Stimulated activated CD8-positive, alpha-beta memory T cell treated with anti-CD3 and anti-CD28 coated beads, Interleukin-4, amount 100 ng/mL, for 1 hour (primary cell): ENCODE data around the gene NKD2.

Experiments
- DNase-seq, 2 donors: peaks; one replicate each; pipeline ENCODE4 v3.0.0-alpha.2; 2020; ENCODE audit warnings: low read depth in 2 of 2, low spot score in 1 of 2

NKD2 gene

GRCh38 chr5:978693-979092 is 29.9 kb upstream of the NKD2 start:
- no peak for DNase-seq

DNA sequence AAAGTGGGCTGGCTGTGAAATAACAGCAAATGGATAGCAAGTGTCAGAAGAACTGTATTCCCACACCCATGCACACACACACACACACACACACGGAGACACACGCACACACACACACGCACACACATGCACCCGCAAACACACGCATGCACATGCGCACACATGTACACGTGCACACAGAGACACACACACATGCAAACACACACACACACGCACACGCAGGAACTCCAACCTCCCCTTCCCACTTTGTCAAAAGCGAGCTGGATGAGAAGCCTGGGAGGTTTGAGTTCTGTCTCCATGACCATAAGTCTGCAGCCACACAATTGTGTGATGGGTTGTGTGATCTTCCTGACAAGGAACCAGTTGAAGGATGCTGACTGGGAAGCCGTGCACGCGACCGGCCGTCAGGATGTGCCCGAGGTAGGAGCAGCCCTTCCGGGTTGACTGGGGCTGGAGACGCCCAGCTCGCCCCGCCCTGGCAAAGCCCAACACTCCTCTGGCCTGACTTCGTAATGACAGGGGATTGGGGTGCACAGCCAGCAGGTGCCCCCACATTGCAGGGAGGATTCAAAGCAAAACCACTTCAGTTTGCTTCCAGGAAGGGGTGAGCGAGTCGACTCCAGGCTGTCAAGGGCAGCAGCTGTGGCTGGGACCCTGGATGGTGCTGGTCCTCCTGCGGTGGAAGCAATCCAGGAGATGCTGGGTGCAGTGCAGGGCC is 29.3 kb upstream of the NKD2 start:
- no peak for DNase-seq

GRCh38 chr5:980001-980588 is 28.5 kb upstream of the NKD2 start:
- no peak for DNase-seq

DNA sequence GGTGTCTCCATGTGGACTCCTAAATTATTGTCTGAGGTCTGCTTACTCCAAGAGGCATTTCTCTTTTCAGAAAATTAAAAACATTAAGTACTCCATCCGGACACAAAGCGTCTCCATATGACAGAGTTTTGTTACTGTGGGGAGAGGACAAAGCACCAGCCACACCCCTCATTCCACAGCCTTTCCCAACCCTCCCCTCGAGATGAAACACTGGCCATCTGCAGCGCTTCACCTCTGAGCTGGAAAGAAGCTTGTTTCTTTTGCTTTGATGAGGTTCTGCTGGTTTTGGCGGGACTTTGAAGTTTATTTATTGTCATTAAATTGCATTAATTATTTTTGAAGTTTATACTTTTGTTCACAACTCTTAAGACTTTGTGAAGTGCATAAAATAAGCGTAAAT is 27.6 kb upstream of the NKD2 start:
- DNase-seq = no peak

GRCh38 chr5:981456-981855 is 27.1 kb upstream of the NKD2 start:
- DNase-seq = no peak

DNA sequence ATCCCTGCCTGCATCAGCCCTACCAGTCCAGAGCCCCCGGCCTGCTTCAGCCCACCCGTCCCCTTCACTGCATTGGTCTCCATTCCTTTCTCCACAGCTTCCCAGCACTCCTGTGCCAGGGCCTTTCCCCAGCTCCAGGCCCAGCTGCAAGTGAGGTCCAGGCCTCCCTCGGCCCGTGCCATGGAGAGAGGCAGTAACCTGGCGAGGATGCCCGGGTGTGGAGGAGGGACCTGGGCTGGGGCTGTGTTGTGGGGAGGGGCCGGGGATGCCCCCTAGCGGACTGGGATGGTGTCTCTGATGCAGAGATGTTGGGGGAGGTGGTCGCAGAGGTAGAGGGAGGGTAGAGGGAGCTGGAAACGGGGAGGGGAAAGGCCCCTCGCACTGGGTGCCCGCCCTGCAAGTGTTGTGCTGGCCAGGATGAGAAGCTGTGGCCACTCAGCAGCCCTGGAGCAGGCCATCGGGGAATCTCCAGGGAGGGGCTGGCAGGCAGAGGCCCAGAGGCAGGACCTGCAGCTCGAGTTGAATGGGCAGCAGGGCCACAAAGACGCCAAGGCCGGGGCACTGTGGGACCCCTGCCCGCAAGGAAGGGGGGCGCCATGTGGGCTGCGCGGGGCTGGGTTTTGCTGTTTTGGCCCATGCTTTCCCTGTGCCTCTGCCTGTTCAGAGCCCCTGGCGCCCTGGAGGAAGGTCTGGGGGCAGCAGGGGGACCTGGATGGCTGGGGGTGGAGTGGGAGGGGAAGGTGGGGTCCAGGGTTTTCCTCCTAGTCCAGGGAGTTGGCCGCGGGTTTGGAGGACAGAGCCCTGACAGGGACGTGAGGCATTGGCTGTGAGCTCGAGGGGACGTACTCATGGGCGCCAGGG is 26.0 kb upstream of the NKD2 start:
- no peak for DNase-seq

DNA sequence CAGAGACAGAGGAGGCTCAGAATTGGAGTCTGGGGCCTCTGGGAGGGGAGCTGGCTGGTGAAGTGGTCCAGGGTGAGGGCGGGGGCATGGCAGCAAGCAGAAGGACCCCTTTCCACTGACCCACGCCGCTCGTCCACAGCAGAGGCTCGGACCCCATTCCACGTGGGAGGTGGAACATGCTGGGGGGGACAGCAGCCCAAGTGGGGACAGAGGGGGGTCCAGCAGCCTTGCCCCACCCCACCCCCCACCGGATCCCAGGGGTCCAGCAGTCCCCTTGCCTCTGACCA is 25.4 kb upstream of the NKD2 start:
- no peak for DNase-seq

GRCh38 chr5:983568-983967 is 25.0 kb upstream of the NKD2 start:
- no peak for DNase-seq

- no peak for DNase-seq
Measured at GRCh38 chr5:984774-985173, 23.8 kb upstream of the NKD2 start.

DNA sequence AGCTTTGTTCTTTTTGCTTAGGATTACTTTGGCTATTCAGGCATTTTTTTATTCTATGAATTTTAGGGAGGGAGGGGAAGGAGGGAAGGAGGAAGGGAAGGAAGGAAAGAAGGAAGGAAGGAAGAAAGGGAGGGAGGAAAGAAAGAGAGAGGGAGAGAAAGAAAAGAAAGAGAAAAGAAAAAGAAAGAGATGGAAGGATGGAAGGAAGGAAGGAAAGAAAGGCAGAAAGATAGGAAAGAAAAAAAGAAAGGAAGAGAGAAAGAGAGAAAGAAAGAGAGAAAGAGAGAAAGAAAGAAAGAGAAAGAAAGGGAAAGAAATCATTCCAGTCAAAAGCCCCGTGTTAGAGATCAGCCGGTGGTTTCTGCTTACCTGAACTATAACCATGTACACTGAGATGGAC is 20.8 kb upstream of the NKD2 start:
- no peak for DNase-seq

DNA sequence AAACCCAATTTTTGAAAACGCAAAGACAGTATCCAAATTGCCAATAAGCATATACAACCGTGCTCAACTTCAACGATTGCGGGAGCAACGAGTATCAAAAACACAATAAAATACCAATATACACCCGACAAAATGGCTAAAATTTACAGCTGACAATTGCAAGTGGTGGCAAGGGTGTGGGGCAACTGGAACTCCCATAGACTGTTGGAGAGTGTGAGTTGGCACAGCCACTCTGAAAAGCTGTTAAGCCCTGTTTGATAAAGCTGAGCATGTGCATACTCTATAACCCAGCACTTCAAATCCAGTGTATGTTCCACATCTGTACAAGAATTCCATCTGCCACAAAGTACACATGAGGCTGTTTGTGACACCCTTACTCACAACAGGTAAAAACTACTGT is 20.3 kb upstream of the NKD2 start:
- DNase-seq = no peak

GRCh38 chr5:989961-990530 is 18.6 kb upstream of the NKD2 start:
- DNase-seq = no peak

DNA sequence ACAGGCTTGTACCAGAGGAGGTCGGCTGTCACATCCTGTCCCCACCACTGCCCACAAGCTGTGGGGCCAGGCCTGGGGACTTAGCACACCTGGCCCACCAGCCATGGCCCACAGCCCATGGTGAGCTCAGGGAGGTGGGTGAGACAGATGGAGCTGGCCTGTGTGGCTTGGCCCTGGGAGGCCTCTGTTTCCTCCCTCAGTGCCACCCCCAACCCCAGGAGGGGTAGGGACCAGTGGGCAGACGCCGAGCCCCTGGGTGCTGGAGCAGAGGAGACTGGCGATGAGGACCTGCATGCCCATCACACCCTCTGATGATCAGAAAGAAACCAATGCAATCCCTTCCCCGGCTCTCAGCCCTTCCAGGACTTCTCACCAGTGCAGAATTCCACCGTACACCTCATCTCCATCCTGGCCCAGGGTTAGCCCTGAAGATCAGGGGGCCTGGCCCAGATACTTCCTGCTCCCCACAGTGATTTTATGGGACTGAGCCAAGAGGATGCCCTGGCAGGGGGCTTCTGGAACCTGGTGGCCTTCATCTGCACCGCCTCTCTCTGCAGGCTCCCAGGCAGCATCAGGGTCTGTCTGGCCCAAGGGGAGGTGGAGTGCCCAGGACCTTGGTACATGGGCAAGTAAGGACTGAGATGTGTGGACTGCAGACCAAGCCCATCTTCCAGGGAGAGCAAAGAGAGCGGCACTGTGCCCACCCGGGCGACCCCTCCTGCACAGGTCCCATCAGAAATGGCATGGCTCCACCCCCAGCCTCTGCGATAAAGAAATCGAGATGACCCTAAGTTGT is 16.9 kb upstream of the NKD2 start:
- DNase-seq = no peak

- DNase-seq = no peak
Measured at GRCh38 chr5:994272-994607, 14.4 kb upstream of the NKD2 start.

DNA sequence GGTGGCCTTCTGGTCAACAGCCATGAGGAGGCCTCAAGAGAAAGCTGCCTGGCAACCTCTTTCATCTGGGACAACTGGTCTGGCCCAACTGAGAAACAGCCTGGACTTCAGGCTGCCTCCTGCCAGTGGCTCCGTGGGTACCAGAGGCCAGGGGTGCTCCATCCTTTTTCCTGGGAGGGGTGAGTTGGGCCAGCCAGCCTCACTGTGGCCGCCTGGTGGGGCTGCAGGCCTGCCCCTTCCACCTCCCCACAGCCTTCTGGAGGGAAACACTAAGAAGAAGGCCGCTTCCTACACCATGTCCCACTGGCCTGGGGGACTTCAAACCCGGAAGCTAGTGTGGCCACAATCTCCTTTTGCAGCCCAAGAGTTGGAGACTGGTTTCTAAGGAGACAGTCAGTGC is 13.8 kb upstream of the NKD2 start:
- no peak for DNase-seq

- no peak for DNase-seq
Measured at GRCh38 chr5:995318-995717, 13.3 kb upstream of the NKD2 start.

DNA sequence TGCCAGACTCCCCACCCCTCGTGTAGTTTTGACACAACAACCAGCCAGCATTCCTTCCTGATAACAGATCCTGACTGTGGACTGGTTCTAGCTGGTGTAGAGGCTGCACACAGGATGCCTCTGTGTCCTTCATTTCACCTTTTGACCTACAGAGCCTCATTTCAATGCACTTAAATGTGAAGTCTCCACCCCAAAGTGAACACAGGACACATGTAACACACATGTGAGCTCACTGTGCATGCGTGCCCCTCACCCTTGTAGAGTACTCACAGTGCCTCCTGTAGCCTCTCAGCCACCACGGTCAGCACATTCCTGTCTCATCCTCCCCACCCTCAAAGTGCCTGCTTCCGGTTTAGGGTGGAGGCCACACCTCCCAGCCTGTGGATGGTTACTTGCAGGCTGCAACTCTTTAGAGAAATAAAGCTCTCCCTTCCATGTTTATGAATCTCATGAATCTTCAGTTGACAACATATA is 11.6 kb upstream of the NKD2 start:
- DNase-seq = no peak

DNA sequence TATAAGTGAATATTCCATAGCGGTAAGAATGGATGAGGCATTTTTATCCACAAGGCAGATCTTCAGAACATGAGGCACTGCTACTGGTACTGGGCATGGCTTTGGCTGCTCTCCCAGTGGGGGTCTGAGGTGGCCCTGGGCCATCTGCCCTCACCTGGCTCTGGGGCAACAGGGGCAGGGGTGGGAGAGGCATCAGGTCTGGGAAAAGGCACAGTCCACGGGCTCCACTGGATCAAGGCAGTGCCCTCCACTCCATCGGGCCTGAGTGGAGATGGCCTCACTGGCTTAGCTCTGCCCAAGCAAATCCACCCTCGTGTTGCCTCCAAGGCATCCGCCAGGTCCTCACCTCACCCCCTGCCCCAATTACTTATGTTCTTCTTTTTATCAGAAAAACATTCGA is 10.9 kb upstream of the NKD2 start:
- DNase-seq = no peak

DNA sequence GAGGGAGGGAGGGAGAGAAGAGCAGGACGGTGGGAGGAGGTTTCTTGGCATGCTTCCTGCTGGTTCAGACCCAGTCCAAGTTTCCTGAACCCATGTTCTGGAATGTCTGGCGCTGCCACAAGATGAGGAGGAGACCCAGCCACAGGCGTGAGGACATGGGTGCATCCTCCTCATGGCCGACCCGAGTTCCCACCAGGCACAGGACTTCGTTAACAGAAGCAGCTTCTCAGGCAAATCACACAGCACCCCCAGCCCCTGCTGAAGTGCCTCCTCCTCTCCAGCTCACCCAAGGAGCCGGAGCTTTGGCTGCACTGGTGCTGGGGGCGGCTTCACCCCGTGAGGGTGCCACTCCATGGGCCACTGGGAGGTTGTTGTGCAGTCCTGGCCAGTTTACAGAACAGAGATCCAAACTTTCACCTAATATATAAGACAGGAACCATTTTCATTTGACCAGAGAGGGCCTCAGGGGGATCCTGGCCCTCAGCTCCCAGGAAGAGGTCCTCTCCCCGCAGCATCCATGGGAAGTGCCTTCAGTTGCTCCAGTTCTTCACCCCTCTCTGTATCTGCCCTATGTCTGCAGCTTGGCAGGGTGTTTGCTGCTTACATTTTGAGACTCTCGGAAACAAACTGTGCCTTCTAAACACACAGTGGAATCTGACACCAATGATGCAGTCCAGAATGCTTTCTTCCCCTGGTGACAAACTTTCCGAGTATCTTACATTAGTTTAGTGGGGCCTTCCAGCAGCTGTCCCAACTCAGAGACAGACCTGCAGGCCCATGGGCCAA is 10.2 kb upstream of the NKD2 start:
- DNase-seq = no peak

GRCh38 chr5:999032-999501 is 9.5 kb upstream of the NKD2 start:
- DNase-seq = no peak

DNA sequence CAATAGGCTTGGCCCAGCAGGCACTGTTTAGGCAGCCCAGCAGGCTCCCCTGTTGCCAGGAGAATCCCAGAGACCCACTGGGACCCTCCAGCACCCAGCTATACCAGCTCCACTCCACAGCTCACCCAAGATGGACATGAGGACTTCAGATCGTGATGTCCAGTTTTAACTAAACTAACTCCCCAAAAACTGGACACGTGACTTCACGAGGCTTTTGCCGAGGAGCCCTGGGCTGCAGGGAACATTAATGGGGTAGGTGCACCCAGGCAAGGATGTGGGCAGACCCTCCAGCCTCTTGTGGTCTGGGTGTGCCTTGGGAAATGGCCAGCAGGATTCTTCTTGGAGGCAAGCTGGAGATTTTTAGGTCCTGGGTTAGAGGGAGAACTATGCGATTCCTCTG is 8.9 kb upstream of the NKD2 start:
- DNase-seq = no peak
